HepG2 (cell line): ENCODE results near the gene SOX13. TPM values are rescaled to one million over a fixed set of nuclear protein-coding genes. Genes with fewer than 3 reads are reported as not detected.

Experiments
- ELF1 ChIP-seq: sonication (generic); formaldehyde crosslinking; IDR thresholded peaks from 2 replicates; pipeline ENCODE4 v1.4.0; 2020; ENCODE audit warnings: missing genetic modification reagents
- KAT2B ChIP-seq: fragments of 150-350 bp; IDR thresholded peaks from 2 replicates; pipeline ENCODE4 v1.6.1; 2014; ENCODE audit warnings: low read depth, low read length, borderline replicate concordance
- XRCC5 ChIP-seq: fragments of 200-400 bp; formaldehyde crosslinking; optimal IDR thresholded peaks from 2 replicates; pipeline ENCODE3; 2017; ENCODE audit warnings: mild to moderate bottlenecking, low read length
- ZNF547 ChIP-seq: sonication (generic); formaldehyde crosslinking; IDR thresholded peaks from 2 replicates; pipeline ENCODE4 v1.5.1; 2020; ENCODE audit warnings: mild to moderate bottlenecking, missing genetic modification reagents
- ZNF749 ChIP-seq: sonication (generic); formaldehyde crosslinking; IDR thresholded peaks from 2 replicates; pipeline ENCODE4 v1.8.0; 2022; ENCODE audit warnings: mild to moderate bottlenecking, missing genetic modification reagents, moderate library complexity, borderline replicate concordance
- polyA plus RNA-seq, 8 experiments: library from polyadenylated mRNA; depleted of rRNA in 3 of 8; stranded (reverse) in 7 of 8; unstranded in 1 of 8; fragments of >200 nt; fragmentation: Illumina TruSeq in 4 of 8; extraction: Trizol in 4 of 8; gene quantifications; 2 replicates each; pipeline versions ENCODE4 v1.2.1 to v1.2.3, GENCODE V29; 2011 to 2016; ENCODE audit warnings: low read depth in 4 of 8, missing spikeins in 1 of 8, mixed read lengths in 1 of 8; ENCODE audit not compliant: insufficient read depth in 1 of 8
- total RNA-seq, 5 experiments: library from RNA; depleted of rRNA; stranded (reverse); fragments of >200 nt; fragmentation: Illumina TruSeq; extraction: Trizol; gene quantifications; 2 replicates each; pipeline ENCODE4 v1.2.3, GENCODE V29; 2016; ENCODE audit warnings: low read depth in 1 of 5
- TF ChIP-seq, protein P1 (sequence below), 2 experiments: sonication (generic) in 1 of 2; formaldehyde crosslinking in 1 of 2; IDR thresholded peaks; 2 replicates each; pipeline versions ENCODE4 v1.4.0 to v1.6.1; 2016 to 2020; ENCODE audit warnings: borderline replicate concordance in 1 of 2, low read depth in 1 of 2, mild to moderate bottlenecking in 1 of 2, missing genetic modification reagents in 1 of 2
- TF ChIP-seq, protein P2 (sequence below): sonication (generic); formaldehyde crosslinking; IDR thresholded peaks from 2 replicates; pipeline ENCODE4 v1.5.0; 2020; ENCODE audit warnings: mild to moderate bottlenecking, missing genetic modification reagents, borderline replicate concordance
- TF ChIP-seq, protein P3 (sequence below): sonication (generic); formaldehyde crosslinking; IDR thresholded peaks from 2 replicates; pipeline ENCODE4 v1.4.0; 2020; ENCODE audit warnings: missing genetic modification reagents, borderline replicate concordance

SOX13 gene
- total and polyA plus RNA-seq, 2 of the 13 experiments (the other 11 are each of a cell fraction or from before 2014, with no cell fraction given), result 13.3 to 15.8 TPM

DNA sequence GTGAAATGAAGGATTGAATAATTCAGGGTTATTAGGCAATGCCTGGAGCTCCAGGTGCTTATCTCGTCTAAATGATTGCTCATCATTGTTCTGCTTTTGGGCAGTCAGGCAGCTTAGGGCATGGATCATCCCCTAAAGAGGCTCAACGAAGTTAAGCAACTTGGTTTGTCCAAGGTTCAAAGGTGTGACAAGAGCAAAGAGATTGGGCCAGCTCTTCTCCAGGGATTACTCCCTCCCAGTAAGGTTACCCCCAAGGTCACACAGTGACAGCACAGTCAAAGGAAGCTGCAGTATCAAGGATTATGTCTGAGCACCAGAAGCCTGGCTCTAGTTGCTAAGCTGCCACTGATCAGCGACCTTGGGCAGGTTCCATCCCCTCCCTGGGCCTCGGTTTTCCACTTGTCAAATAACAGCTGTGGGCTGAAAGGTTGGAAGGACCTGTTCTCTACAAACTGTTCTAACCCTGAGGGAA, 72.2 kb downstream of the SOX13 start (continued):
- TF ChIP-seq, protein P1, sequence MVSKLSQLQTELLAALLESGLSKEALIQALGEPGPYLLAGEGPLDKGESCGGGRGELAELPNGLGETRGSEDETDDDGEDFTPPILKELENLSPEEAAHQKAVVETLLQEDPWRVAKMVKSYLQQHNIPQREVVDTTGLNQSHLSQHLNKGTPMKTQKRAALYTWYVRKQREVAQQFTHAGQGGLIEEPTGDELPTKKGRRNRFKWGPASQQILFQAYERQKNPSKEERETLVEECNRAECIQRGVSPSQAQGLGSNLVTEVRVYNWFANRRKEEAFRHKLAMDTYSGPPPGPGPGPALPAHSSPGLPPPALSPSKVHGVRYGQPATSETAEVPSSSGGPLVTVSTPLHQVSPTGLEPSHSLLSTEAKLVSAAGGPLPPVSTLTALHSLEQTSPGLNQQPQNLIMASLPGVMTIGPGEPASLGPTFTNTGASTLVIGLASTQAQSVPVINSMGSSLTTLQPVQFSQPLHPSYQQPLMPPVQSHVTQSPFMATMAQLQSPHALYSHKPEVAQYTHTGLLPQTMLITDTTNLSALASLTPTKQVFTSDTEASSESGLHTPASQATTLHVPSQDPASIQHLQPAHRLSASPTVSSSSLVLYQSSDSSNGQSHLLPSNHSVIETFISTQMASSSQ (IDR thresholded peaks at IDR 0.05; ENCODE audit: low read depth), result 0 out of 2 replicates have a peak, but pooled peaks have one; percentile 34
- TF ChIP-seq, protein P1 (CRISPR knock-in tag; IDR thresholded peaks at IDR 0.05; ENCODE audit: borderline replicate concordance), result peak; percentile 73; the same call in 1 of the 2 replicates
- TF ChIP-seq XRCC5 (no peak), ZNF749 (0 out of 2 replicates have a peak, but pooled peaks have one; percentile 59), ZNF547 (CRISPR knock-in tag) (no peak; the same call in 1 of the 2 replicates), ELF1 (CRISPR knock-in tag) (0 out of 2 replicates have a peak, but pooled peaks have one; percentile 26), KAT2B (no peak)
- TF ChIP-seq, protein P2, sequence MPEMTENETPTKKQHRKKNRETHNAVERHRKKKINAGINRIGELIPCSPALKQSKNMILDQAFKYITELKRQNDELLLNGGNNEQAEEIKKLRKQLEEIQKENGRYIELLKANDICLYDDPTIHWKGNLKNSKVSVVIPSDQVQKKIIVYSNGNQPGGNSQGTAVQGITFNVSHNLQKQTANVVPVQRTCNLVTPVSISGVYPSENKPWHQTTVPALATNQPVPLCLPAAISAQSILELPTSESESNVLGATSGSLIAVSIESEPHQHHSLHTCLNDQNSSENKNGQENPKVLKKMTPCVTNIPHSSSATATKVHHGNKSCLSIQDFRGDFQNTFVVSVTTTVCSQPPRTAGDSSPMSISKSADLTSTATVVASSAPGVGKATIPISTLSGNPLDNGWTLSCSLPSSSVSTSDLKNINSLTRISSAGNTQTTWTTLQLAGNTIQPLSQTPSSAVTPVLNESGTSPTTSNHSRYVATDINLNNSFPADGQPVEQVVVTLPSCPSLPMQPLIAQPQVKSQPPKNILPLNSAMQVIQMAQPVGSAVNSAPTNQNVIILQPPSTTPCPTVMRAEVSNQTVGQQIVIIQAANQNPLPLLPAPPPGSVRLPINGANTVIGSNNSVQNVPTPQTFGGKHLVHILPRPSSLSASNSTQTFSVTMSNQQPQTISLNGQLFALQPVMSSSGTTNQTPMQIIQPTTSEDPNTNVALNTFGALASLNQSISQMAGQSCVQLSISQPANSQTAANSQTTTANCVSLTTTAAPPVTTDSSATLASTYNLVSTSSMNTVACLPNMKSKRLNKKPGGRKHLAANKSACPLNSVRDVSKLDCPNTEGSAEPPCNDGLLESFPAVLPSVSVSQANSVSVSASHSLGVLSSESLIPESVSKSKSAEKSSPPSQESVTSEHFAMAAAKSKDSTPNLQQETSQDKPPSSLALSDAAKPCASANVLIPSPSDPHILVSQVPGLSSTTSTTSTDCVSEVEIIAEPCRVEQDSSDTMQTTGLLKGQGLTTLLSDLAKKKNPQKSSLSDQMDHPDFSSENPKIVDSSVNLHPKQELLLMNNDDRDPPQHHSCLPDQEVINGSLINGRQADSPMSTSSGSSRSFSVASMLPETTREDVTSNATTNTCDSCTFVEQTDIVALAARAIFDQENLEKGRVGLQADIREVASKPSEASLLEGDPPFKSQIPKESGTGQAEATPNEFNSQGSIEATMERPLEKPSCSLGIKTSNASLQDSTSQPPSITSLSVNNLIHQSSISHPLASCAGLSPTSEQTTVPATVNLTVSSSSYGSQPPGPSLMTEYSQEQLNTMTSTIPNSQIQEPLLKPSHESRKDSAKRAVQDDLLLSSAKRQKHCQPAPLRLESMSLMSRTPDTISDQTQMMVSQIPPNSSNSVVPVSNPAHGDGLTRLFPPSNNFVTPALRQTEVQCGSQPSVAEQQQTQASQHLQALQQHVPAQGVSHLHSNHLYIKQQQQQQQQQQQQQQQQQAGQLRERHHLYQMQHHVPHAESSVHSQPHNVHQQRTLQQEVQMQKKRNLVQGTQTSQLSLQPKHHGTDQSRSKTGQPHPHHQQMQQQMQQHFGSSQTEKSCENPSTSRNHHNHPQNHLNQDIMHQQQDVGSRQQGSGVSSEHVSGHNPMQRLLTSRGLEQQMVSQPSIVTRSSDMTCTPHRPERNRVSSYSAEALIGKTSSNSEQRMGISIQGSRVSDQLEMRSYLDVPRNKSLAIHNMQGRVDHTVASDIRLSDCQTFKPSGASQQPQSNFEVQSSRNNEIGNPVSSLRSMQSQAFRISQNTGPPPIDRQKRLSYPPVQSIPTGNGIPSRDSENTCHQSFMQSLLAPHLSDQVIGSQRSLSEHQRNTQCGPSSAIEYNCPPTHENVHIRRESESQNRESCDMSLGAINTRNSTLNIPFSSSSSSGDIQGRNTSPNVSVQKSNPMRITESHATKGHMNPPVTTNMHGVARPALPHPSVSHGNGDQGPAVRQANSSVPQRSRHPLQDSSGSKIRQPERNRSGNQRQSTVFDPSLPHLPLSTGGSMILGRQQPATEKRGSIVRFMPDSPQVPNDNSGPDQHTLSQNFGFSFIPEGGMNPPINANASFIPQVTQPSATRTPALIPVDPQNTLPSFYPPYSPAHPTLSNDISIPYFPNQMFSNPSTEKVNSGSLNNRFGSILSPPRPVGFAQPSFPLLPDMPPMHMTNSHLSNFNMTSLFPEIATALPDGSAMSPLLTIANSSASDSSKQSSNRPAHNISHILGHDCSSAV (CRISPR knock-in tag), result no peak
- TF ChIP-seq, protein P3, sequence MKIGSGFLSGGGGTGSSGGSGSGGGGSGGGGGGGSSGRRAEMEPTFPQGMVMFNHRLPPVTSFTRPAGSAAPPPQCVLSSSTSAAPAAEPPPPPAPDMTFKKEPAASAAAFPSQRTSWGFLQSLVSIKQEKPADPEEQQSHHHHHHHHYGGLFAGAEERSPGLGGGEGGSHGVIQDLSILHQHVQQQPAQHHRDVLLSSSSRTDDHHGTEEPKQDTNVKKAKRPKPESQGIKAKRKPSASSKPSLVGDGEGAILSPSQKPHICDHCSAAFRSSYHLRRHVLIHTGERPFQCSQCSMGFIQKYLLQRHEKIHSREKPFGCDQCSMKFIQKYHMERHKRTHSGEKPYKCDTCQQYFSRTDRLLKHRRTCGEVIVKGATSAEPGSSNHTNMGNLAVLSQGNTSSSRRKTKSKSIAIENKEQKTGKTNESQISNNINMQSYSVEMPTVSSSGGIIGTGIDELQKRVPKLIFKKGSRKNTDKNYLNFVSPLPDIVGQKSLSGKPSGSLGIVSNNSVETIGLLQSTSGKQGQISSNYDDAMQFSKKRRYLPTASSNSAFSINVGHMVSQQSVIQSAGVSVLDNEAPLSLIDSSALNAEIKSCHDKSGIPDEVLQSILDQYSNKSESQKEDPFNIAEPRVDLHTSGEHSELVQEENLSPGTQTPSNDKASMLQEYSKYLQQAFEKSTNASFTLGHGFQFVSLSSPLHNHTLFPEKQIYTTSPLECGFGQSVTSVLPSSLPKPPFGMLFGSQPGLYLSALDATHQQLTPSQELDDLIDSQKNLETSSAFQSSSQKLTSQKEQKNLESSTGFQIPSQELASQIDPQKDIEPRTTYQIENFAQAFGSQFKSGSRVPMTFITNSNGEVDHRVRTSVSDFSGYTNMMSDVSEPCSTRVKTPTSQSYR (CRISPR knock-in tag), result peak; percentile 11; the same call in 1 of the 2 replicates
